Heart right ventricle (tissue), 16 donors: ENCODE results near the gene BICC1. TPM values are rescaled to one million over a fixed set of nuclear protein-coding genes. Genes with fewer than 3 reads are reported as not detected.

Source experiments
- ATAC-seq, 8 donors: fragments of 200-7000 bp; cut with Tn5 transposase; one replicate each; pipeline ENCODE4 v1.9.1; 2020; ENCODE audit warnings: mild to moderate bottlenecking in 8 of 8, moderate library complexity in 8 of 8, moderate number of reproducible peaks in 1 of 8
- DNase-seq, 2 donors: peaks; one replicate each; pipeline ENCODE4 v3.0.0-alpha.2; 2020
- H3K27ac ChIP-seq, 10 donors: fragments of 200-600 bp; sonication (generic) in 2 of 10; one replicate each; pipeline versions ENCODE4 v1.5.0 to v1.8.0; 2020 to 2022; ENCODE audit warnings: mild to moderate bottlenecking in 3 of 10
- H3K27me3 ChIP-seq, 7 donors: fragments of 200-600 bp; one replicate each; pipeline ENCODE4 v1.8.0; 2021 to 2022; ENCODE audit warnings: mild to moderate bottlenecking in 2 of 7
- H3K36me3 ChIP-seq, 9 donors: fragments of 200-600 bp; sonication (generic) in 1 of 9; one replicate each; pipeline versions ENCODE4 v1.5.0 to v1.8.0; 2020 to 2022; ENCODE audit warnings: mild to moderate bottlenecking in 2 of 9
- H3K4me1 ChIP-seq, 9 donors: fragments of 200-600 bp; sonication (generic) in 1 of 9; one replicate each; pipeline versions ENCODE4 v1.5.0 to v1.8.0; 2020 to 2022; ENCODE audit warnings: mild to moderate bottlenecking in 4 of 9
- H3K4me3 ChIP-seq, 10 donors: fragments of 200-600 bp; sonication (generic) in 2 of 10; one replicate each; pipeline versions ENCODE4 v1.5.0 to v1.8.0; 2020 to 2022; ENCODE audit warnings: mild to moderate bottlenecking in 7 of 10, moderate library complexity in 2 of 10
- H3K9me3 ChIP-seq, 11 donors: fragments of 200-600 bp in 10 of 11; sonication (generic) in 2 of 11; one replicate each; pipeline versions ENCODE4 v1.5.0 to v1.8.0; 2013 to 2022; ENCODE audit warnings: mild to moderate bottlenecking in 2 of 11, control low read depth in 1 of 11, moderate library complexity in 1 of 11
- WGBS, 2 donors: extraction: QIAGEN DNeasy Blood & Tissue Kit; methylation state at CpG; one replicate each; pipeline ENCODE4 v1.1.7; 2013; ENCODE audit warnings: inconsistent platforms in 1 of 2; 5-methylcytosine and 5-hydroxymethylcytosine counted together
- intact Hi-C, 10 donors: fragments of 100-400 bp; cut with DNase I; formaldehyde crosslinking; loops; one replicate each; pipeline versions ENCODE4 v1.11.1 to v1.14.2; 2022
- long read RNA-seq, 3 donors: library from polyadenylated mRNA; unstranded; transcript quantifications; one replicate each; pipeline ENCODE4 v2.0.0, GENCODE V29; 2020 to 2021
- polyA plus RNA-seq, 2 donors: library from polyadenylated mRNA; stranded (reverse); fragments of 200-250 nt; gene quantifications; one replicate each; pipeline ENCODE4 v1.2.3, GENCODE V29; 2013
- total RNA-seq, 10 donors: library from RNA; stranded (reverse); fragmentation: NEBNext Ultra II Directional in 3 of 10; extraction: Animal tissue kit (Norgen Biotek cat#: 25700) in 3 of 10; gene quantifications; one replicate each; pipeline versions ENCODE4 v1.2.1 to v1.2.4, GENCODE V29; 2021 to 2023
- TF ChIP-seq, protein P1 (sequence below), 9 donors: fragments of 200-600 bp; sonication (generic) in 2 of 9; IDR thresholded peaks; one replicate each; pipeline versions ENCODE4 v1.5.0 to v1.8.0; 2021 to 2022; ENCODE audit warnings: antibody characterized with exemption in 9 of 9, mild to moderate bottlenecking in 5 of 9, moderate library complexity in 1 of 9
- donor health status: Arrhythmogenic right ventricular cardiomyopathy.
- donor health status: ischemic (EF 13 %, LVEDD 7.1; RV severe dilation, severe dysfunction).
- donor health status: healthy with polysubstance abuse.
- donor health status: DM: no; HTN: yes; CAD: no.
- donor health status: DM: no; HTN: no; CAD: no.
- donor health status: ischemic (EF 25% LVEDD 6.9; RV normal size, moderate dysfunction).
- donor health status: ischemic (EF 25% LVEDD 5.7; RV mildly dilated, moderate dysfunction).
- donor health status: healthy.
- donor health status: DM: yes; HTN: yes; CAD: no.
- donor health status: Ischemic cardiomyopathy.
- donor health status: ischemic (EF 35%, LVEDD 5.7; RV mildly dilated, moderate dysfunction).
- donor health status: nonischemic (EF 11% LVEDD 7.7; RV severe dilation, severe dysfunction).
- donor health status: DM: yes; HTN: yes; CAD: no.
- donor health status: PGD.
- donor health status: ischemic (EF 29% LVEDD 5.4; RV normal size, mild dysfunction).
- donor health status: nonischemic (EF 23%, LVEDD 6.1; RV moderate dilation, normal function).

The BICC1 gene, protein sequence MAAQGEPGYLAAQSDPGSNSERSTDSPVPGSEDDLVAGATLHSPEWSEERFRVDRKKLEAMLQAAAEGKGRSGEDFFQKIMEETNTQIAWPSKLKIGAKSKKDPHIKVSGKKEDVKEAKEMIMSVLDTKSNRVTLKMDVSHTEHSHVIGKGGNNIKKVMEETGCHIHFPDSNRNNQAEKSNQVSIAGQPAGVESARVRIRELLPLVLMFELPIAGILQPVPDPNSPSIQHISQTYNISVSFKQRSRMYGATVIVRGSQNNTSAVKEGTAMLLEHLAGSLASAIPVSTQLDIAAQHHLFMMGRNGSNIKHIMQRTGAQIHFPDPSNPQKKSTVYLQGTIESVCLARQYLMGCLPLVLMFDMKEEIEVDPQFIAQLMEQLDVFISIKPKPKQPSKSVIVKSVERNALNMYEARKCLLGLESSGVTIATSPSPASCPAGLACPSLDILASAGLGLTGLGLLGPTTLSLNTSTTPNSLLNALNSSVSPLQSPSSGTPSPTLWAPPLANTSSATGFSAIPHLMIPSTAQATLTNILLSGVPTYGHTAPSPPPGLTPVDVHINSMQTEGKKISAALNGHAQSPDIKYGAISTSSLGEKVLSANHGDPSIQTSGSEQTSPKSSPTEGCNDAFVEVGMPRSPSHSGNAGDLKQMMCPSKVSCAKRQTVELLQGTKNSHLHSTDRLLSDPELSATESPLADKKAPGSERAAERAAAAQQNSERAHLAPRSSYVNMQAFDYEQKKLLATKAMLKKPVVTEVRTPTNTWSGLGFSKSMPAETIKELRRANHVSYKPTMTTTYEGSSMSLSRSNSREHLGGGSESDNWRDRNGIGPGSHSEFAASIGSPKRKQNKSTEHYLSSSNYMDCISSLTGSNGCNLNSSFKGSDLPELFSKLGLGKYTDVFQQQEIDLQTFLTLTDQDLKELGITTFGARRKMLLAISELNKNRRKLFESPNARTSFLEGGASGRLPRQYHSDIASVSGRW
- total RNA-seq (1 to 10 TPM; 3.3 to 9.2 (median 5.4) TPM), polyA plus RNA-seq (1 to 10 TPM; 1.6 to 3.8 TPM)
- long read RNA-seq, donor 1, partial matches to known transcripts, result 1 of 2 reads
- long read RNA-seq, donor 1, other reads (novel, unspliced or antisense), result 1 of 2 reads
- long read RNA-seq, donor 2, full-length matches to known transcripts, result 2 of 5 reads
- long read RNA-seq, donor 2, partial matches to known transcripts, result 1 of 5 reads
- long read RNA-seq, donor 2, other reads (novel, unspliced or antisense), result 2 of 5 reads
- long read RNA-seq, donor 3, partial matches to known transcripts, result 5 of 8 reads
- long read RNA-seq, donor 3, other reads (novel, unspliced or antisense), result 3 of 8 reads

DNA sequence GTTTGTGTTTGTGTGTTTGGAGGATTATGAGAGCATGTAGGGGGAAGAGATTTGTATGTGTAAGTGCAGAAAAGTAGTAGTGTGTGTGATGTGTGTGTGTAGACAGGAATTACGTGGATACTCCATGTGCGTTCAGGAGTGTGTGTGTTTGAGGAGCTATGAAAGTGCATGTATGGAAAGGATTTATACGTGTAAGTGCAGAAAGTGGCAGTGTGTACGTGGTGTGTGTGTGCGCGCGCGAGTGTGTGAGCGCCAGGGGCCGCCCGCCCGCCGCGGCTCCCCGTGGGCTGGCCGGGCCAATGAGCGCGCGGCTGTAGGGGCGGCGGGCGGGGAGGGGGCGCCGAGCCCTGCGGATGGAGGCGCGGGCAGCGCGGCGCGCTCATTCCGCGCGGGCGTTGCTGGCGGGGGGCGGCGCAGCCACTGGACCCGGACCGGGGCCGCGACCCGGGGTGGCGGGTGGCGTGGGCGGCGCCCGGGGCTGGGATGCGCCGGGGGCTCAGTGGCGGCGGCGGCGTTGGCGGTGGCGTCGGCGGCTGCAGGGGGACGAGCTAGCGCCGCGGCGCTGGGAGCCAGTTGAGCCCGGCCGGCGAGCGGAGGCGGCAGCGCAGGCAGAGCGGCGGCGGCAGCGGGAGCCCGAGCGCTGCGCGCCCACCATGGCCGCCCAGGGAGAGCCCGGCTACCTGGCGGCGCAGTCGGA is at the start of gene BICC1:
Gene BICC1 (plus strand): TSS at position 382 of the 697 bp plus-strand sequence. CDS start 272 bp downstream, at position 654.
- DNase-seq (peak; percentile 11 to 61), ATAC-seq (peak; percentile 72 to 89 (median 82))
- Histone ChIP-seq H3K9me3 (no peaks in the 10 kb centered on the region), H3K4me3 (peak within 1 kb of the TSS; percentile 26 to 69 (median 64)), H3K27me3 (peaks cover 0 to 56% (median 25%) of the 10 kb centered on the region in 7 donors), H3K4me1 (peaks cover 0 to 11% (median 0%) of the 10 kb centered on the region in 9 donors), H3K36me3 (no peaks in the 10 kb centered on the region), H3K27ac (peak within 1 kb of the TSS; percentile 50 to 89 (median 80))
- intact Hi-C loops, result loop anchor here in 1 of 10 donors (5.0 to 10.0 kb wide), 2 partner anchors 100 to 262 kb away; no protein-coding TSS in a partner anchor
- TF ChIP-seq, protein P1, sequence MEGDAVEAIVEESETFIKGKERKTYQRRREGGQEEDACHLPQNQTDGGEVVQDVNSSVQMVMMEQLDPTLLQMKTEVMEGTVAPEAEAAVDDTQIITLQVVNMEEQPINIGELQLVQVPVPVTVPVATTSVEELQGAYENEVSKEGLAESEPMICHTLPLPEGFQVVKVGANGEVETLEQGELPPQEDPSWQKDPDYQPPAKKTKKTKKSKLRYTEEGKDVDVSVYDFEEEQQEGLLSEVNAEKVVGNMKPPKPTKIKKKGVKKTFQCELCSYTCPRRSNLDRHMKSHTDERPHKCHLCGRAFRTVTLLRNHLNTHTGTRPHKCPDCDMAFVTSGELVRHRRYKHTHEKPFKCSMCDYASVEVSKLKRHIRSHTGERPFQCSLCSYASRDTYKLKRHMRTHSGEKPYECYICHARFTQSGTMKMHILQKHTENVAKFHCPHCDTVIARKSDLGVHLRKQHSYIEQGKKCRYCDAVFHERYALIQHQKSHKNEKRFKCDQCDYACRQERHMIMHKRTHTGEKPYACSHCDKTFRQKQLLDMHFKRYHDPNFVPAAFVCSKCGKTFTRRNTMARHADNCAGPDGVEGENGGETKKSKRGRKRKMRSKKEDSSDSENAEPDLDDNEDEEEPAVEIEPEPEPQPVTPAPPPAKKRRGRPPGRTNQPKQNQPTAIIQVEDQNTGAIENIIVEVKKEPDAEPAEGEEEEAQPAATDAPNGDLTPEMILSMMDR (IDR thresholded peaks at IDR 0.05), result peak in 1 of 9 donors; percentile 9
- WGBS, 2 donors, result 1% methylated on average over 61 to 80 of the region's 82 CpGs

DNA sequence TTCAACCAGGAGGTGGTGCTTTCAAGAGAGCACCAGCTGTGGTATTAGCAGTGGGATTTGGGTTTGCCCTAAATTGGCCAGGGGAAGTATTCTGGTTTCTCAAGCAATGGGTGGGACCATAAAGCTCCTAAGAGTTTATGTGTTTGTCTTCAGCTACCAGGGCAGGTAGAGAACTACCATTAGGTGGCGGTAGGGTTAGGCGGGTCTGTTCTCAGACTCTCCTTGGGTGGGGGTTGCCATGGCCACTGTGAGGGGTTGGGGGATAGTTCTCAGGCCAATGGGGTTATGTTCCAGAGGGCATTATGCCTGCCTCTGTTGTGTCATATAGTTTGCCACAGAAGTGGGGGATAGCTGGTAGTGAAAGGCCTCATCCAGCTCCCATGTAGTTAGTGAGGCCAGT is 47.7 kb upstream of the BICC1 start:
- intact Hi-C loops, result no loop called here
- ATAC-seq (no peak), DNase-seq (no peak)
- Histone ChIP-seq H3K4me3 (no peak overlapping the region), H3K4me1 (peaks cover 0 to 5% (median 0%) of the 10 kb centered on the region in 9 donors), H3K27me3 (no peaks in the 10 kb centered on the region), H3K27ac (no peak overlapping the region), H3K9me3 (peaks cover 0 to 21% (median 7%) of the 10 kb centered on the region in 11 donors), H3K36me3 (no peaks in the 10 kb centered on the region)
- TF ChIP-seq, protein P1 (IDR thresholded peaks at IDR 0.05), result no peak
- WGBS, 2 donors, result 68 to 96% methylated on average over 2 of the region's 2 CpGs

DNA sequence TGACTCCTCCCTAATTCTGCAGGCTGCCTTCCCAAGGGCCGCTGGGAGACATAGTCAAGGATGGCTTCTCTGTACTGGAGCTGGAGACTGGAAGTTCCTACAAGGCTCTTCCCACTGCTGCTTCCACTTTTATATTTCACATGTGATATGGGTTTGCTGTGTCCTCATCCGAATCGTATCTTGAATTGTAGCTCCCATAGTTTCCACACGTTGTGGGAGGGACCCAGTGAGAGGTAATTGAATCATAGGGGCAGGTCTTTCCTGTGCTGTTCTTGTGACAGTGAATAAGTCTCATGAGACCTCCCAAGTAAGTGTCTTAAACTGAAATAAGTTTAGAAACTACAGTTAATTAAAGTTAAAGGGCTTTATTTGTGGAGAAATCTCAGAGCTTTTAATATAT is 47.0 kb upstream of the BICC1 start:
- H3K36me3 ChIP-seq, result no peaks in the 10 kb centered on the region
- peaks cover 0 to 5% (median 0%) of the 10 kb centered on the region in 9 donors for H3K4me1 ChIP-seq
- DNase-seq (no peak), ATAC-seq (peak in 1 of 8 donors; percentile 28)
- H3K27me3 ChIP-seq, result no peaks in the 10 kb centered on the region
- WGBS, 2 donors, result 40 to 59% methylated on average over 4 of the region's 4 CpGs
- H3K27ac ChIP-seq, result peak overlapping the region in 1 of 10 donors; percentile 3
- H3K4me3 ChIP-seq, result no peak overlapping the region
- TF ChIP-seq, protein P1 (IDR thresholded peaks at IDR 0.05), result no peak
- H3K9me3 ChIP-seq, result peaks cover 0 to 17% (median 5%) of the 10 kb centered on the region in 11 donors
- intact Hi-C loops, result no loop called here
